GM15510 (cell line): ENCODE measurements around the gene PEX5L.

Source experiments
- POLR2A ChIP-seq: IDR thresholded peaks from 3 replicates; pipeline ENCODE4 v1.6.1; 2011; ENCODE audit warnings: borderline replicate concordance; ENCODE audit not compliant: insufficient read length; ENCODE audit errors: extremely low read depth

Gene PEX5L

GRCh38 chr3:180048103-180048502 is 11.4 kb upstream of the PEX5L start:
- no peak for TF ChIP-seq POLR2A

GRCh38 chr3:180040966-180041365 is 4.2 kb upstream of the PEX5L start:
- TF ChIP-seq POLR2A: no peak

GRCh38 chr3:180036092-180036670 is 556 bp downstream of the PEX5L start:
- no peak for TF ChIP-seq POLR2A

- no peak for TF ChIP-seq POLR2A
These were observed 9.7 kb downstream of the PEX5L start for GRCh38 chr3:180026997-180027396.

- no peak for TF ChIP-seq POLR2A
These were observed 18.2 kb downstream of the PEX5L start for GRCh38 chr3:180018543-180018942.

GRCh38 chr3:180017846-180018245 is 18.9 kb downstream of the PEX5L start:
- TF ChIP-seq POLR2A: no peak

- no peak for TF ChIP-seq POLR2A
These were observed 24.8 kb downstream of the PEX5L start for GRCh38 chr3:180011927-180012326.

- TF ChIP-seq POLR2A: no peak
These were observed 32.2 kb downstream of the PEX5L start for GRCh38 chr3:180004542-180004941.

- no peak for TF ChIP-seq POLR2A
These were observed 34.7 kb downstream of the PEX5L start for GRCh38 chr3:180002006-180002405.

- TF ChIP-seq POLR2A: no peak
These were observed 36.2 kb downstream of the PEX5L start for GRCh38 chr3:180000500-180000899.

- TF ChIP-seq POLR2A: no peak
These were observed 41.3 kb downstream of the PEX5L start for GRCh38 chr3:179995406-179995805.

- no peak for TF ChIP-seq POLR2A
These were observed 44.9 kb downstream of the PEX5L start for GRCh38 chr3:179991883-179992282.

GRCh38 chr3:179991104-179991503 is 45.6 kb downstream of the PEX5L start:
- no peak for TF ChIP-seq POLR2A

GRCh38 chr3:179981646-179982045 is 55.1 kb downstream of the PEX5L start:
- TF ChIP-seq POLR2A: no peak

- no peak for TF ChIP-seq POLR2A
These were observed 59.4 kb downstream of the PEX5L start for GRCh38 chr3:179977356-179977755.

GRCh38 chr3:179973931-179974361 is 62.8 kb downstream of the PEX5L start:
- TF ChIP-seq POLR2A: no peak
